ENCODE results near the gene CD300A.

CD300A gene

GRCh38 chr17:74523308-74523707 lies 56.9 kb downstream of the CD300A start:
- Histone ChIP-seq H3K4me1 (ENCODE audit: low read length) (peaks cover 2% of the 10 kb centered on the region), H3K9me3 (ENCODE audit: insufficient read depth, low read length) (no peaks in the 10 kb centered on the region), H3K4me2 (ENCODE audit: low read length) (no peak overlapping the region), H4K20me1 (ENCODE audit: insufficient read depth, low read length) (no peaks in the 10 kb centered on the region), H3K4me3 (ENCODE audit: low read length) (no peak overlapping the region), H3K27ac (ENCODE audit: low read length) (no peak overlapping the region), H3K9ac (ENCODE audit: low read length) (no peak overlapping the region), H3K79me2 (ENCODE audit: low read length) (no peaks in the 10 kb centered on the region), H3K27me3 (ENCODE audit: low read depth, low read length) (peaks cover 9% of the 10 kb centered on the region; the same call in 1 of the 2 replicates), H3K36me3 (replicated peaks; ENCODE audit: low read depth, low read length) (no peaks in the 10 kb centered on the region), H2AFZ (ENCODE audit: low read depth, low read length) (no peak overlapping the region)
- TF ChIP-seq CTCF (IDR thresholded peaks at IDR 0.05; ENCODE audit: low read depth, low read length) (no peak), EZH2phosphoT487 (IDR thresholded peaks at IDR 0.05; ENCODE audit: low read depth) (no peak)

DNA sequence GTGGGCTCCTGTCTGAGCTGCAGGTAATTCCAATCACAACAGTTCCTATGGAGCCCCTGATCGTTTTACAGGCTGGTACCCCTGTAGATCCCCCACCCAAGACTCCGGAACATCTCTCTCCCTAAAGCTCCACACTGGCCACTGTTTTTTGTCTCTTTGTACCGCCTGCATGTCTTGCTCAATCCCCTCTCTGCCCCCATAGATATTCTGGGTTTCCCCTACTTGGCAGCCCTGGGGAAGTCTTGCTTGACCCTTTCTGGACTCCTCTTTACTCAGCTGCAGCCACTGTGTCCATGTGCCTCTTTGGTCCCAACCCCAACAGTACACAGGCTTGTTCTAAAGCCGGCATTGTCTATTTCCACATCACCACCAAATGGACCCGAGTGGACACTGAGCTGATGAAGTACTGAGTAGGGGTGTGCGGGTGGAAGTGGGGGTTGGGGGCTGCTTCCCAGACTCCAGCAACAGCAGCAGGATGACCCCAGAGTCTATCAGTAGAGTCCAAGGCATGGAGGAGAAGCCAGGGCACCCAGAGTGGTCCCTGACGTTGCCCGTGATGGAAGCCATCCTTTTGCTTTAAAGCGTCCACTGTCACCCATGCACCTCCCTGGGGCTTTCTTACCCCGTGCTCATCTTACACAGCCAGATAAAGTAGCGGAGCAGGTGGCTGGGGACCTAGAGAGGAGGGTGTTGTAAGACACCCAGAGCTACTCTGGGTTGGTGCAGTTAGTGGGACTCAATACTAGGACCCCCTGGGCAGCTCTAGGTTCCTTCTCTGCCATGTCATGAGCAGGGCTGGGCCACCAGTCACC lies 58.4 kb downstream of the CD300A start:
- Histone ChIP-seq H3K79me2 (ENCODE audit: low read length) (no peaks in the 10 kb centered on the region), H3K27me3 (ENCODE audit: low read depth, low read length) (peaks cover 12% of the 10 kb centered on the region), H3K4me3 (ENCODE audit: low read length) (no peak overlapping the region), H4K20me1 (ENCODE audit: insufficient read depth, low read length) (no peaks in the 10 kb centered on the region), H2AFZ (ENCODE audit: low read depth, low read length) (no peak overlapping the region), H3K4me2 (ENCODE audit: low read length) (no peak overlapping the region), H3K9me3 (ENCODE audit: insufficient read depth, low read length) (no peaks in the 10 kb centered on the region), H3K4me1 (ENCODE audit: low read length) (peaks cover 8% of the 10 kb centered on the region), H3K27ac (ENCODE audit: low read length) (no peak overlapping the region), H3K36me3 (replicated peaks; ENCODE audit: low read depth, low read length) (no peaks in the 10 kb centered on the region), H3K9ac (ENCODE audit: low read length) (no peak overlapping the region)
- TF ChIP-seq EZH2phosphoT487 (IDR thresholded peaks at IDR 0.05; ENCODE audit: low read depth) (no peak), CTCF (IDR thresholded peaks at IDR 0.05; ENCODE audit: low read depth, low read length) (no peak)

DNA sequence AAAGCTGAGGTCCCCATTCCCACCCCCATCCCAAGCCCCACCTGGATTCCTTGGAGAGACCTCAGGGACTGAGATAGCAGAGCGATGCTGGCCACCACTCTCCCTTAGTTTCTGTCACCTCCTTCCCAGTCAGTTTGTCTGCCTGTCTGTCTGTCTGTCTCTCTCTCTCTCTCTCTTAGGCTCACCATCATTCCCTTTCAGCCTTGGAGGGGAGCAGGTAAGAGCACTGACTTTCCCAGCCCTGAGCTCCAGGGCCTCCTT lies 59.0 kb downstream of the CD300A start:
- Histone ChIP-seq H3K27ac (ENCODE audit: low read length) (no peak overlapping the region), H3K4me2 (ENCODE audit: low read length) (no peak overlapping the region), H3K27me3 (ENCODE audit: low read depth, low read length) (peaks cover 16% of the 10 kb centered on the region), H4K20me1 (ENCODE audit: insufficient read depth, low read length) (no peaks in the 10 kb centered on the region), H3K36me3 (replicated peaks; ENCODE audit: low read depth, low read length) (no peaks in the 10 kb centered on the region), H2AFZ (ENCODE audit: low read depth, low read length) (no peak overlapping the region), H3K9me3 (ENCODE audit: insufficient read depth, low read length) (no peaks in the 10 kb centered on the region), H3K4me1 (ENCODE audit: low read length) (peaks cover 8% of the 10 kb centered on the region), H3K9ac (ENCODE audit: low read length) (no peak overlapping the region), H3K4me3 (ENCODE audit: low read length) (no peak overlapping the region), H3K79me2 (ENCODE audit: low read length) (no peaks in the 10 kb centered on the region)
- TF ChIP-seq EZH2phosphoT487 (IDR thresholded peaks at IDR 0.05; ENCODE audit: low read depth) (no peak), CTCF (IDR thresholded peaks at IDR 0.05; ENCODE audit: low read depth, low read length) (no peak)

DNA sequence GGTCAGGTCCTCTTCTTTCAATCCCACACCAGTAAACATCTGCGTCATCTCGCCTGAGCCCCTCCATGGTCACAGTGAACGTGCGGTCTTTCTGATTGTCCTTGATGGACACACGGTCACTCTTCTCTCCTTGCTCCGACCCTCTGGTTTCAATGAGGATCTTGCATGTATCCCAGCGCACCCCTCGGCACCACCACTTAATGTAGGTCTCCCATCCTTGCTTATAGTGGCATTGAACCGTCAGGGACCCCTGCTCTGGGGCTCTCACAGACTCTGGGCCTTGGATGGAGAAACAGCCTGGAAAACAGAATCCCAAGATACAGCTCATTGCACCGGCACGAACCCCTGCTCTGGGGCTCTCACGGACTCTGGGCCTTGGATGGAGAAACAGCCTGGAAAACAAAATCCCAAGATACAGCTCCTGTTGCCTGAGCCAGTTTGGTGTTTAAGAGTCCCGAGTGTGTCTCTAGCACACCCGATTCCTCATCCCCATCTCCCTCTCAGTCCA lies 59.4 kb downstream of the CD300A start:
- Histone ChIP-seq H4K20me1 (ENCODE audit: insufficient read depth, low read length) (no peaks in the 10 kb centered on the region), H3K79me2 (ENCODE audit: low read length) (no peaks in the 10 kb centered on the region), H3K27me3 (ENCODE audit: low read depth, low read length) (peaks cover 16% of the 10 kb centered on the region), H3K4me1 (ENCODE audit: low read length) (peaks cover 8% of the 10 kb centered on the region), H3K36me3 (replicated peaks; ENCODE audit: low read depth, low read length) (no peaks in the 10 kb centered on the region), H3K9me3 (ENCODE audit: insufficient read depth, low read length) (no peaks in the 10 kb centered on the region), H3K9ac (ENCODE audit: low read length) (no peak overlapping the region), H3K4me2 (ENCODE audit: low read length) (no peak overlapping the region), H3K27ac (ENCODE audit: low read length) (no peak overlapping the region), H3K4me3 (ENCODE audit: low read length) (no peak overlapping the region), H2AFZ (ENCODE audit: low read depth, low read length) (no peak overlapping the region)
- TF ChIP-seq CTCF (IDR thresholded peaks at IDR 0.05; ENCODE audit: low read depth, low read length), result no peak
